Breast epithelium (tissue), 4 donors: Measurements from ENCODE around the gene ACACA. TPM values are rescaled to one million over a fixed set of nuclear protein-coding genes. Genes with fewer than 3 reads are reported as not detected.

Source experiments
- DNase-seq, 2 donors: peaks; one replicate each; pipeline ENCODE4 v3.0.0-alpha.2; 2019; ENCODE audit warnings: low spot score in 2 of 2
- H3K27ac ChIP-seq, 2 donors: fragments of 200-600 bp; sonication (generic) in 1 of 2; one replicate each; pipeline ENCODE4 v1.5.1; 2016 to 2019; ENCODE audit warnings: mild to moderate bottlenecking in 1 of 2
- H3K27me3 ChIP-seq, 2 donors: fragments of 200-600 bp; sonication (generic) in 1 of 2; one replicate each; pipeline versions ENCODE4 v1.5.1 to v1.6.0; 2017 to 2019; ENCODE audit warnings: control low read depth in 1 of 2, mild to moderate bottlenecking in 1 of 2
- H3K36me3 ChIP-seq: fragments of 200-600 bp; one replicate; pipeline ENCODE4 v1.5.1; 2019
- H3K4me1 ChIP-seq, 2 donors: fragments of 200-600 bp; sonication (generic); one replicate each; pipeline ENCODE4 v1.5.1; 2016 to 2019; ENCODE audit warnings: control low read depth in 1 of 2
- H3K4me3 ChIP-seq, 3 donors: fragments of 200-600 bp; sonication (generic); 1 replicate in 2 of 3; 2 replicates in 1 of 3; pipeline ENCODE4 v1.5.1; 2016 to 2019; ENCODE audit warnings: mild to moderate bottlenecking in 3 of 3, moderate library complexity in 2 of 3
- H3K9me3 ChIP-seq, 2 donors: fragments of 200-600 bp; sonication (generic) in 1 of 2; one replicate each; pipeline ENCODE4 v1.5.1; 2016 to 2019; ENCODE audit warnings: control low read depth in 1 of 2
- POLR2A ChIP-seq: fragments of 450-650 bp; IDR thresholded peaks from one replicate; pipeline ENCODE4 v1.6.1; 2016; ENCODE audit warnings: antibody characterized with exemption, mild to moderate bottlenecking, moderate library complexity
- POLR2AphosphoS5 ChIP-seq, 3 donors: sonication (generic); formaldehyde crosslinking; IDR thresholded peaks; one replicate each; pipeline ENCODE4 v1.6.1; 2017; ENCODE audit warnings: antibody characterized with exemption in 3 of 3
- intact Hi-C: fragments of 100-400 bp; cut with DNase I; formaldehyde crosslinking; loops from one replicate; pipeline ENCODE4 v1.15.1; 2023; ENCODE audit warnings: low total_unique reads
- total RNA-seq, 3 donors: library from RNA; depleted of rRNA; stranded (reverse); fragments of >200 nt; gene quantifications; one replicate each; pipeline ENCODE4 v1.1.0, GENCODE V29; 2016
- TF ChIP-seq, protein P1 (sequence below), 3 donors: fragments of 450-650 bp; IDR thresholded peaks; one replicate each; pipeline ENCODE4 v1.5.1; 2016 to 2017; ENCODE audit warnings: antibody characterized with exemption in 3 of 3, mild to moderate bottlenecking in 3 of 3, moderate library complexity in 3 of 3

The ACACA gene
- total RNA-seq, 3 donors from 2014 or later: 32.8 to 46.5 (median 36.1) TPM

- Histone ChIP-seq H3K4me1 (no peaks in the 10 kb centered on the region), H3K36me3 (no peaks in the 10 kb centered on the region), H3K4me3 (no peak overlapping the region), H3K9me3 (no peaks in the 10 kb centered on the region), H3K27ac (no peak overlapping the region), H3K27me3 (no peaks in the 10 kb centered on the region)
- intact Hi-C loops: no loop called here
- DNase-seq: no peak
- no peak for TF ChIP-seq POLR2A
- no peak for TF ChIP-seq POLR2AphosphoS5 (IDR thresholded peaks at IDR 0.05)
- TF ChIP-seq, protein P1, sequence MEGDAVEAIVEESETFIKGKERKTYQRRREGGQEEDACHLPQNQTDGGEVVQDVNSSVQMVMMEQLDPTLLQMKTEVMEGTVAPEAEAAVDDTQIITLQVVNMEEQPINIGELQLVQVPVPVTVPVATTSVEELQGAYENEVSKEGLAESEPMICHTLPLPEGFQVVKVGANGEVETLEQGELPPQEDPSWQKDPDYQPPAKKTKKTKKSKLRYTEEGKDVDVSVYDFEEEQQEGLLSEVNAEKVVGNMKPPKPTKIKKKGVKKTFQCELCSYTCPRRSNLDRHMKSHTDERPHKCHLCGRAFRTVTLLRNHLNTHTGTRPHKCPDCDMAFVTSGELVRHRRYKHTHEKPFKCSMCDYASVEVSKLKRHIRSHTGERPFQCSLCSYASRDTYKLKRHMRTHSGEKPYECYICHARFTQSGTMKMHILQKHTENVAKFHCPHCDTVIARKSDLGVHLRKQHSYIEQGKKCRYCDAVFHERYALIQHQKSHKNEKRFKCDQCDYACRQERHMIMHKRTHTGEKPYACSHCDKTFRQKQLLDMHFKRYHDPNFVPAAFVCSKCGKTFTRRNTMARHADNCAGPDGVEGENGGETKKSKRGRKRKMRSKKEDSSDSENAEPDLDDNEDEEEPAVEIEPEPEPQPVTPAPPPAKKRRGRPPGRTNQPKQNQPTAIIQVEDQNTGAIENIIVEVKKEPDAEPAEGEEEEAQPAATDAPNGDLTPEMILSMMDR (IDR thresholded peaks at IDR 0.05): no peak
These were observed 308.5 kb downstream of the ACACA start for GRCh38 chr17:37098152-37098551.

GRCh38 chr17:37097154-37097553 lies 309.5 kb downstream of the ACACA start:
- no peak overlapping the region for H3K4me3 ChIP-seq
- intact Hi-C loops: no loop called here
- no peaks in the 10 kb centered on the region for H3K36me3 ChIP-seq
- no peak for DNase-seq
- no peak overlapping the region for H3K27ac ChIP-seq
- H3K4me1 ChIP-seq: no peaks in the 10 kb centered on the region
- no peaks in the 10 kb centered on the region for H3K27me3 ChIP-seq
- TF ChIP-seq, protein P1 (IDR thresholded peaks at IDR 0.05): no peak
- no peak for TF ChIP-seq POLR2A
- TF ChIP-seq POLR2AphosphoS5 (IDR thresholded peaks at IDR 0.05): no peak
- H3K9me3 ChIP-seq: no peaks in the 10 kb centered on the region

DNA sequence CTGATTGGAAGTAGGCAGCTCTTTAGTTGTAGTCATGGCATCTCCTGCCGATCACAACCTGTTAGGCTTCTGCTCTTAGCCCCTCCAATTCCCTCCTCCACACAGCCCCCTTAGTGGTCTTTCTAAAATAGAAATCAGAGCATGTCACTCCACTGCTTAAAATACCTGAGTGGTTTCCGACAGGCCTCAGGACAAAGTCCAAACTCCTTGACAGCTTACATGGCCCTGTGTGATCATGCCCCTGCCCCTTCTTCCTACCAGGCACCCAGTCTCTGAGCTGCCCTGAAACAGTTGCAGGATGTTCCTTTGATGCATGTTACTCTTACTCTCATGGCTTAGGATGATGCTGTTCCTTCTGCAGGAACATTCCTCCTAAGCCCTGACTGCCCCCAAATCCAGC lies 310.6 kb downstream of the ACACA start:
- H3K4me3 ChIP-seq: no peak overlapping the region
- no peak for DNase-seq
- no peak overlapping the region for H3K27ac ChIP-seq
- no peaks in the 10 kb centered on the region for H3K27me3 ChIP-seq
- no peaks in the 10 kb centered on the region for H3K9me3 ChIP-seq
- TF ChIP-seq, protein P1 (IDR thresholded peaks at IDR 0.05): no peak
- no peak for TF ChIP-seq POLR2A
- no peak for TF ChIP-seq POLR2AphosphoS5 (IDR thresholded peaks at IDR 0.05)
- no peaks in the 10 kb centered on the region for H3K36me3 ChIP-seq
- no peaks in the 10 kb centered on the region for H3K4me1 ChIP-seq
- intact Hi-C loops: no loop called here

DNA sequence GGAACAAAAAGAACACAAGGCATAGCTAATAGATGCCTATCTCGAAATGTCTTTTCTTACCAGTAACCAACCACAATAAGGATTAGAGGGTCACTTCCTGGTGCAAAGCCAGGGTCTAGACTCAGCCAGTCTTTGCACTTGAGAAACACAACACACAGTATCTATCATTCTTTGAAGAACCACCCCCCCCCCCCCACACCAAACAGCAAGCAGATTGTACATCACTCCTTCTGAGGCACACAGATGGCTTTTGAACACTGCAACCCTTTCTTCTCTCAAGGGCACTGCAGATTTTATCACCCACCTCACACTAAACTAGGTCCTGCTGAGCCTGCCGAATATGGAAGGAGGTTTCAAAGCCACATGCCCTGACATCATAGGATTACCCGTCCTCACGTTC lies 312.2 kb downstream of the ACACA start:
- H3K36me3 ChIP-seq: no peaks in the 10 kb centered on the region
- no peaks in the 10 kb centered on the region for H3K27me3 ChIP-seq
- TF ChIP-seq, protein P1 (IDR thresholded peaks at IDR 0.05): no peak
- TF ChIP-seq POLR2AphosphoS5 (IDR thresholded peaks at IDR 0.05): no peak
- no peak for TF ChIP-seq POLR2A
- no peak overlapping the region for H3K4me3 ChIP-seq
- intact Hi-C loops: no loop called here
- DNase-seq: no peak
- H3K9me3 ChIP-seq: no peaks in the 10 kb centered on the region
- H3K4me1 ChIP-seq: no peaks in the 10 kb centered on the region
- no peak overlapping the region for H3K27ac ChIP-seq

DNA sequence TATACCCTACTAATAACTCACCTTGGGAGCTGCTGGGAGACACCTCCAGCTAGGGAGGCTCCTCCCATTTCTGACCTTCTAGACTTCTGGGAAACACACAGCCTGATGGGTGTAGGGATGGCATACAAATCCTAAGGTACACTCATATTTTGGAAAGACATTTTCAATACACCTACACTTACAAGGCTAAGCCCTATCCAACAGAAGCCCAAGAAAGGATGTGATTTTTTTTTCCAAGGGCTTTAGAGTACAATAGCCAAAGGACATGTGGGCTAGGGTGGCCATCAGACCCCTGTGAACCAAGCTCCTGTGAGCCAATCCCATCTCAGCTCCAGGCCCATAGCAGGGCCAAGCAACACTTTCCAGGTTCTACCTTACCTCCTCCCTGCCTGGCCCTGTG lies 313.9 kb downstream of the ACACA start:
- no peak for DNase-seq
- Histone ChIP-seq H3K4me3 (no peak overlapping the region), H3K4me1 (no peaks in the 10 kb centered on the region), H3K27me3 (no peaks in the 10 kb centered on the region), H3K9me3 (no peaks in the 10 kb centered on the region), H3K36me3 (no peaks in the 10 kb centered on the region), H3K27ac (no peak overlapping the region)
- intact Hi-C loops: no loop called here
- TF ChIP-seq POLR2AphosphoS5 (IDR thresholded peaks at IDR 0.05) (no peak), POLR2A (no peak)
- TF ChIP-seq, protein P1 (IDR thresholded peaks at IDR 0.05): no peak
